Measurements from ENCODE around the gene SIT1. TPM values are rescaled to one million over a fixed set of nuclear protein-coding genes. Genes with fewer than 3 reads are reported as not detected.

Gene SIT1
- total RNA-seq, 1 donor from 2014 or later = not detected

DNA sequence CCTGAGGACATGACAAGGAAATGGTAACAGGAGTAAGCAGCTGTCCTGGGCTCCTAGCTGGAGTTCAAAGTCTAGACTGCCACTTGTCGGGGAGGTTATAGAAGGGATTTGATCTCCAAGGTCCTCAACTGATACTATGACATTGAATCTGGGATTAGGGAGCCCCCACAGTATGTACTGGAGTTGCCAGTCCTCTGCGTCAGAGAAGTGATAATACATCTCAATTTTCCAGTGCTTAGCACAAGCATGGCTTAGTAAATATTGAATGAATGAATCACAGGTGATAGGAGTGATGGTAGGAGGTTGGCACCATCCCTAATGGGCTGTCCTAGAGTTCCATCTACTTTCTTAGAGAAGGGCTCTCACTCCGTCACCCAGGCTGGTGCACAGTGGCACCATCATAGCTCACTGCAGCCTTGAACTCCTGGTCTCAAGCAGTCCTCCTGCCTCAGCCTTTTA is 45.2 kb upstream of the SIT1 start:
- Mint-ChIP-seq H3K4me3 (no peak overlapping the region), H3K27me3 (no peaks in the 10 kb centered on the region), H3K4me1 (ENCODE audit: unreplicated experiment) (peaks cover 10% of the 10 kb centered on the region), H3K36me3 (peaks cover 8% of the 10 kb centered on the region), H3K9me3 (no peaks in the 10 kb centered on the region), H3K27ac (no peak overlapping the region)
- no peak for DNase-seq (ENCODE audit: extremely low spot score, unreplicated experiment)
- TF ChIP-seq, protein P1, sequence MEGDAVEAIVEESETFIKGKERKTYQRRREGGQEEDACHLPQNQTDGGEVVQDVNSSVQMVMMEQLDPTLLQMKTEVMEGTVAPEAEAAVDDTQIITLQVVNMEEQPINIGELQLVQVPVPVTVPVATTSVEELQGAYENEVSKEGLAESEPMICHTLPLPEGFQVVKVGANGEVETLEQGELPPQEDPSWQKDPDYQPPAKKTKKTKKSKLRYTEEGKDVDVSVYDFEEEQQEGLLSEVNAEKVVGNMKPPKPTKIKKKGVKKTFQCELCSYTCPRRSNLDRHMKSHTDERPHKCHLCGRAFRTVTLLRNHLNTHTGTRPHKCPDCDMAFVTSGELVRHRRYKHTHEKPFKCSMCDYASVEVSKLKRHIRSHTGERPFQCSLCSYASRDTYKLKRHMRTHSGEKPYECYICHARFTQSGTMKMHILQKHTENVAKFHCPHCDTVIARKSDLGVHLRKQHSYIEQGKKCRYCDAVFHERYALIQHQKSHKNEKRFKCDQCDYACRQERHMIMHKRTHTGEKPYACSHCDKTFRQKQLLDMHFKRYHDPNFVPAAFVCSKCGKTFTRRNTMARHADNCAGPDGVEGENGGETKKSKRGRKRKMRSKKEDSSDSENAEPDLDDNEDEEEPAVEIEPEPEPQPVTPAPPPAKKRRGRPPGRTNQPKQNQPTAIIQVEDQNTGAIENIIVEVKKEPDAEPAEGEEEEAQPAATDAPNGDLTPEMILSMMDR (conservative IDR thresholded peaks at IDR 0.05) = no peak

DNA sequence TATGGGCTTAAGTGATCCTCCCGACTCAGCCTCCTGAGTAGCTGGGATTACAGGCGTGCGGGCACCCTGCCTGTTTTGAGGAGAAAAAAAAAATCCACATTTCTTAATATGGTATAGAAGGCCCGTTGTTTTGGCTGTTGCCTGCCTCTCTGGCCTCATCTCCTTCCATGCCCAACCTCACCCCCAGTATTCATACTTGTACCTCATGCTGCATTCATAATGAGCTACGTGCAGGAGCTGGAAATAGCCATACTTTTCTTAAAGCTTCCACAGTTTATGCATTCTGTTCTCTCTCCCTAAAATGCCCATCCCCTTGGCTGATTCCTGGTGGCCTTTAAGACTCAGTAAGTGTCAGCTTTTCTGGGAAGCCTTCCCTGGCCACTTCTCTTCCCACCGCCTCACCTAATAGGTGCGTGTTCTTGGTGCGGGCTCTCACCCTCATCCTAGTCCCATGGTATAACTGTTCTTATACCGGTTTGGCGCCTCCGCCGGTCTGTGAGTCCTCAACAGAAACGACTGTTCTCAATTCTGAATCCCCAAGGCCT is 41.1 kb upstream of the SIT1 start:
- H3K9me3 Mint-ChIP-seq = no peaks in the 10 kb centered on the region
- peaks cover 14% of the 10 kb centered on the region for H3K36me3 Mint-ChIP-seq
- peaks cover 31% of the 10 kb centered on the region for H3K4me1 Mint-ChIP-seq (ENCODE audit: unreplicated experiment)
- TF ChIP-seq, protein P1 (conservative IDR thresholded peaks at IDR 0.05) = no peak
- peak overlapping the region; percentile 66 for H3K27ac Mint-ChIP-seq
- H3K27me3 Mint-ChIP-seq = no peaks in the 10 kb centered on the region
- peak overlapping the region; percentile 91 for H3K4me3 Mint-ChIP-seq
- DNase-seq (ENCODE audit: extremely low spot score, unreplicated experiment) = no peak

DNA sequence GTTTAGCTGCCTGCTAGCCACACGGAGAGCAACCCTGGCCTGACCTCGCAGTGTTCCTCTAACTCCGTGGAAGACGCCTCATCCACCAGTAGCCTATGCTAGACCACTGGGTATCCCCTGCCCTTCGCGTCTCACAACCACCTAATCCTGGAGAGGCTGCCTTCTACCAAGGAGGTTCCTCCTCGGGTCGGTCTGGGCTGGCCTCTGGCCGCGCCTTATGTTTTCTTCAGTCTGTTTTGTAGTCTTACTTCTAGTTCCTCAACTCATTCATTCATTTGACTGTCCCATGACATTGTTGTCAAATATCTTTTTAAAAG is 40.6 kb upstream of the SIT1 start:
- Mint-ChIP-seq H3K27me3 (no peaks in the 10 kb centered on the region), H3K36me3 (peaks cover 9% of the 10 kb centered on the region), H3K4me3 (peak overlapping the region; percentile 91), H3K9me3 (no peaks in the 10 kb centered on the region), H3K27ac (peak overlapping the region; percentile 66), H3K4me1 (ENCODE audit: unreplicated experiment) (peaks cover 34% of the 10 kb centered on the region)
- TF ChIP-seq, protein P1 (conservative IDR thresholded peaks at IDR 0.05) = no peak
- no peak for DNase-seq (ENCODE audit: extremely low spot score, unreplicated experiment)

DNA sequence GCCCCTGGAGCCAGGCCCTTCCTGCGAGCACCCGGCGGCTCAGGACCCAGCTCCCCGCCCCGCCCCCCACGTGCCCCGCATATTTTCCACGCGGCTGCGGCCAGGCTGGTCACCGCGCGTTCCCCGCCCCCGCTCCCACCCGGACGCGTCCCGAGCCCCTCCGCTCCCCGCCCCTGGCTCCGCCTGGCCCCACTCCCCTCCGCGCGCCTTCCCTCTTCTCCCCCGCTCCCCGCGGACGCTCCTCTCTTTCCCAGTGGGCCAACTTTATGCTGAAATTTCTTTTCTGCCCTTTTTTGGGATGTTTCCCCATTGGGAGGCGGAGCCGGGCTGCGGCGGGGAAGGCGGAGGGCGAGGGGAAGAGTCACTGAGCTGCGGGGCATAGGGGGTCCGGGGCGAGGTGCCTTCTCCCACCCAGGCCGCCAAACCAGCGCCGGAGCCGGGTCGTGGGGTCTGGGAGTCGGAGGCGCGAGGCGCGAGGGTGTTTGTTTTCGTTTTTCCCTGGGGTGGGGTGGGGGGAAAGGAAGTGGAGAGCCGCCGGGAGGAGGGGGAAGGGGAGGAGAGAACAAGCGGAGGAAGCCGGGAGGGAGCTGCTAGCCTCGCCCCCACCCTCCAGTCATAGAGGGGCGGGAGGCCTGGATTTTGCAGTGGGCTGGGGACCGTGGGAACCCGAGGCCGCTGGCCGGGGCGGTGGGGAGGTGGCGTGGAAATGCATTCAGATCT is 40.0 kb upstream of the SIT1 start:
- no peak for DNase-seq (ENCODE audit: extremely low spot score, unreplicated experiment)
- Mint-ChIP-seq H3K36me3 (peaks cover 10% of the 10 kb centered on the region), H3K9me3 (no peaks in the 10 kb centered on the region), H3K27me3 (no peaks in the 10 kb centered on the region), H3K4me1 (ENCODE audit: unreplicated experiment) (peaks cover 34% of the 10 kb centered on the region), H3K27ac (peak overlapping the region; percentile 66), H3K4me3 (peak overlapping the region; percentile 91)
- TF ChIP-seq, protein P1 (conservative IDR thresholded peaks at IDR 0.05) = no peak

DNA sequence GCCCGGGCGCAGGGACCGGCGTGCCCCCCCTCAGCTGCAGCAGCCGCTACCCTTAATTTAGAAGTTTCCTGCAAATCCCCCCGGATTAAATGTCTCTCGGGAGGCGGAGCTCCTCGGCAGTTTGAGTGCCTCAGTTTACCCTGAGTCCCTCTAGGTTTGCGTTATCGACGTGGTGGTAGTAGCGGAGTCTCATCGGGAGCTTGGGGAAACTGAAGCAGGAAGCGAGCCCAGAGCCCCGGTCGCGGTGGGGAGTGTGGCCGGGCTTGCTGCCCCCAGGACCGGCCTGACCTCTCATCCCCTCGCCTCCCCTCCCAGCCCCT is 39.5 kb upstream of the SIT1 start:
- H3K4me3 Mint-ChIP-seq = peak overlapping the region; percentile 84
- peaks cover 34% of the 10 kb centered on the region for H3K4me1 Mint-ChIP-seq (ENCODE audit: unreplicated experiment)
- no peak for DNase-seq (ENCODE audit: extremely low spot score, unreplicated experiment)
- no peaks in the 10 kb centered on the region for H3K27me3 Mint-ChIP-seq
- H3K27ac Mint-ChIP-seq = no peak overlapping the region
- H3K9me3 Mint-ChIP-seq = no peaks in the 10 kb centered on the region
- TF ChIP-seq, protein P1 (conservative IDR thresholded peaks at IDR 0.05) = no peak
- H3K36me3 Mint-ChIP-seq = peaks cover 10% of the 10 kb centered on the region
